ENCODE measurements around the gene DDIT3. TPM values are rescaled to one million over a fixed set of nuclear protein-coding genes. Genes with fewer than 3 reads are reported as not detected.
"Not testable (repeated sequence)": the region's sequence is repeated elsewhere in the genome, so short reads cannot be mapped to it uniquely, and the experiment has no call there.

DDIT3 gene
- total RNA-seq, 1 donor from 2014 or later, result 70.9 TPM

DNA sequence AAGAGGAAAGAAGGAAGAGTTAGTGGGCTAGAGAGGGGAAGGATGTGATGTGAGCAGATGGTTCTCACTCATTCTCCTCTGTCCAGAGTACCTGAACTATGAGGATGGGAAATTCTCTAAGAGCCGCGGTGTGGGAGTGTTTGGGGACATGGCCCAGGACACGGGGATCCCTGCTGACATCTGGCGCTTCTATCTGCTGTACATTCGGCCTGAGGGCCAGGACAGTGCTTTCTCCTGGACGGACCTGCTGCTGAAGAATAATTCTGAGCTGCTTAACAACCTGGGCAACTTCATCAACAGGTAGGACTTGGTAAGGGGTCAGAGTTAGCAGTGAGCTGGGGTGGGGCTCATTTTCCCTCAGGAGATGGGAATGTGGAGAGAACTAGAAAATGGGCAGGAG is 7.6 kb downstream of the DDIT3 start:
- H3K36me3 Mint-ChIP-seq (ENCODE audit: unreplicated experiment), result peaks cover 12% of the 10 kb centered on the region
- peaks cover 24% of the 10 kb centered on the region for H3K9me3 Mint-ChIP-seq (ENCODE audit: unreplicated experiment)
- peaks cover 5% of the 10 kb centered on the region for H3K4me1 Mint-ChIP-seq (ENCODE audit: low read depth, unreplicated experiment)
- H3K4me3 Mint-ChIP-seq (ENCODE audit: unreplicated experiment), result no peak overlapping the region
- H3K27ac Mint-ChIP-seq (ENCODE audit: unreplicated experiment), result peak overlapping the region; percentile 64
- TF ChIP-seq, protein P1, sequence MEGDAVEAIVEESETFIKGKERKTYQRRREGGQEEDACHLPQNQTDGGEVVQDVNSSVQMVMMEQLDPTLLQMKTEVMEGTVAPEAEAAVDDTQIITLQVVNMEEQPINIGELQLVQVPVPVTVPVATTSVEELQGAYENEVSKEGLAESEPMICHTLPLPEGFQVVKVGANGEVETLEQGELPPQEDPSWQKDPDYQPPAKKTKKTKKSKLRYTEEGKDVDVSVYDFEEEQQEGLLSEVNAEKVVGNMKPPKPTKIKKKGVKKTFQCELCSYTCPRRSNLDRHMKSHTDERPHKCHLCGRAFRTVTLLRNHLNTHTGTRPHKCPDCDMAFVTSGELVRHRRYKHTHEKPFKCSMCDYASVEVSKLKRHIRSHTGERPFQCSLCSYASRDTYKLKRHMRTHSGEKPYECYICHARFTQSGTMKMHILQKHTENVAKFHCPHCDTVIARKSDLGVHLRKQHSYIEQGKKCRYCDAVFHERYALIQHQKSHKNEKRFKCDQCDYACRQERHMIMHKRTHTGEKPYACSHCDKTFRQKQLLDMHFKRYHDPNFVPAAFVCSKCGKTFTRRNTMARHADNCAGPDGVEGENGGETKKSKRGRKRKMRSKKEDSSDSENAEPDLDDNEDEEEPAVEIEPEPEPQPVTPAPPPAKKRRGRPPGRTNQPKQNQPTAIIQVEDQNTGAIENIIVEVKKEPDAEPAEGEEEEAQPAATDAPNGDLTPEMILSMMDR (IDR thresholded peaks at IDR 0.05; ENCODE audit: partially characterized antibody, unreplicated experiment), result no peak
- DNase-seq, result no peak
- peaks cover 11% of the 10 kb centered on the region for H3K27me3 Mint-ChIP-seq (ENCODE audit: unreplicated experiment)

GRCh38 chr12:57511588-57512325 is 8.6 kb downstream of the DDIT3 start:
- Mint-ChIP-seq H3K36me3 (ENCODE audit: unreplicated experiment) (peaks cover 12% of the 10 kb centered on the region), H3K4me1 (ENCODE audit: low read depth, unreplicated experiment) (no peaks in the 10 kb centered on the region), H3K4me3 (ENCODE audit: unreplicated experiment) (peak overlapping the region; percentile 55), H3K9me3 (ENCODE audit: unreplicated experiment) (peaks cover 19% of the 10 kb centered on the region), H3K27me3 (ENCODE audit: unreplicated experiment) (peaks cover 11% of the 10 kb centered on the region), H3K27ac (ENCODE audit: unreplicated experiment) (peak overlapping the region; percentile 77)
- DNase-seq, result no peak
- TF ChIP-seq, protein P1 (IDR thresholded peaks at IDR 0.05; ENCODE audit: partially characterized antibody, unreplicated experiment), result no peak

- Mint-ChIP-seq H3K9me3 (ENCODE audit: unreplicated experiment) (peaks cover 19% of the 10 kb centered on the region), H3K4me1 (ENCODE audit: low read depth, unreplicated experiment) (peaks cover 2% of the 10 kb centered on the region), H3K27me3 (ENCODE audit: unreplicated experiment) (peaks cover 13% of the 10 kb centered on the region), H3K27ac (ENCODE audit: unreplicated experiment) (no peak overlapping the region), H3K4me3 (ENCODE audit: unreplicated experiment) (no peak overlapping the region), H3K36me3 (ENCODE audit: unreplicated experiment) (peaks cover 12% of the 10 kb centered on the region)
- no peak for DNase-seq
- TF ChIP-seq, protein P1 (IDR thresholded peaks at IDR 0.05; ENCODE audit: partially characterized antibody, unreplicated experiment), result no peak
These were observed 9.2 kb downstream of the DDIT3 start for GRCh38 chr12:57511161-57511560.

GRCh38 chr12:57507796-57508195 is 12.5 kb downstream of the DDIT3 start:
- peaks cover 10% of the 10 kb centered on the region for H3K27me3 Mint-ChIP-seq (ENCODE audit: unreplicated experiment)
- DNase-seq; H3K4me3 Mint-ChIP-seq (ENCODE audit: unreplicated experiment); H3K27ac Mint-ChIP-seq (ENCODE audit: unreplicated experiment); H3K4me1 Mint-ChIP-seq (ENCODE audit: low read depth, unreplicated experiment): not testable (repeated sequence)
- peaks cover 12% of the 10 kb centered on the region for H3K9me3 Mint-ChIP-seq (ENCODE audit: unreplicated experiment)
- peaks cover 12% of the 10 kb centered on the region for H3K36me3 Mint-ChIP-seq (ENCODE audit: unreplicated experiment)

- not testable (repeated sequence) for DNase-seq; H3K9me3 Mint-ChIP-seq (ENCODE audit: unreplicated experiment); H3K27me3 Mint-ChIP-seq (ENCODE audit: unreplicated experiment); H3K4me1 Mint-ChIP-seq (ENCODE audit: low read depth, unreplicated experiment)
- Mint-ChIP-seq H3K4me3 (ENCODE audit: unreplicated experiment) (peak overlapping the region; percentile 46), H3K36me3 (ENCODE audit: unreplicated experiment) (peaks cover 17% of the 10 kb centered on the region), H3K27ac (ENCODE audit: unreplicated experiment) (peak overlapping the region; percentile 75)
These were observed 13.8 kb downstream of the DDIT3 start for GRCh38 chr12:57506541-57506940.

GRCh38 chr12:57502311-57502969 is 17.9 kb downstream of the DDIT3 start:
- H3K4me3 Mint-ChIP-seq (ENCODE audit: unreplicated experiment); H3K27me3 Mint-ChIP-seq (ENCODE audit: unreplicated experiment); DNase-seq; H3K4me1 Mint-ChIP-seq (ENCODE audit: low read depth, unreplicated experiment): not testable (repeated sequence)
- Mint-ChIP-seq H3K9me3 (ENCODE audit: unreplicated experiment) (peaks cover 11% of the 10 kb centered on the region), H3K36me3 (ENCODE audit: unreplicated experiment) (peaks cover 19% of the 10 kb centered on the region), H3K27ac (ENCODE audit: unreplicated experiment) (peak overlapping the region; percentile 67)

All from glutamatergic neuron (in vitro differentiated cells).